HAP-1 (cell line): ENCODE measurements around the gene PREB.
A peak's percentile ranks its signal among the peaks of the same experiment; 100 is the strongest.
"Not testable (repeated sequence)": the region's sequence is repeated elsewhere in the genome, so short reads cannot be mapped to it uniquely, and the experiment has no call there.

Experiments
- DNase-seq, 2 experiments: peaks; one replicate each; pipeline ENCODE4 v3.0.0-alpha.2; 2016 to 2020; ENCODE audit warnings: low spot score in 2 of 2
- H3K27me3 ChIP-seq: fragments of 250-450 bp; sonication (Bioruptor Pico); 2 replicates; pipeline ENCODE4 v1.5.1; 2020; ENCODE audit warnings: low read depth, mild to moderate bottlenecking, moderate library complexity
- H3K36me3 ChIP-seq: fragments of 250-450 bp; sonication (Bioruptor Pico); replicated peaks from 2 replicates; pipeline ENCODE4 v1.5.1; 2020; ENCODE audit warnings: mild to moderate bottlenecking
- H3K4me1 ChIP-seq: fragments of 250-450 bp; sonication (Bioruptor Pico); 2 replicates; pipeline ENCODE4 v1.5.1; 2020; ENCODE audit warnings: mild to moderate bottlenecking
- H3K4me3 ChIP-seq: fragments of 250-450 bp; sonication (Bioruptor Pico); 2 replicates; pipeline ENCODE4 v1.5.1; 2020; ENCODE audit warnings: mild to moderate bottlenecking, moderate library complexity
- H3K9me3 ChIP-seq: fragments of 250-450 bp; sonication (Bioruptor Pico); 2 replicates; pipeline ENCODE4 v1.5.1; 2020; ENCODE audit warnings: mild to moderate bottlenecking, moderate library complexity
- in situ Hi-C: fragments of 300-500 bp; cut with MboI; formaldehyde crosslinking; loops from 3 replicates; pipeline ENCODE4 v1.14.3; 2020; ENCODE audit warnings: low sequenced_read_pairs, inconsistent platforms, mixed read lengths

Gene PREB

GRCh38 chr2:27133905-27134780 lies at the start of gene PREB:
Gene PREB, minus strand, starts transcription at chr2:27134636. Its CDS starts 215 bp downstream, at chr2:27134421.
- in situ Hi-C loops = no loop called here
- peaks cover 35% of the 10 kb centered on the region for H3K36me3 ChIP-seq
- DNase-seq = peak; percentile 93 to 99
- no peaks in the 10 kb centered on the region for H3K27me3 ChIP-seq
- peak within 1 kb of the TSS; percentile 85 for H3K4me3 ChIP-seq
- no peaks in the 10 kb centered on the region for H3K9me3 ChIP-seq
- H3K4me1 ChIP-seq = peaks cover 9% of the 10 kb centered on the region

GRCh38 chr2:27184115-27184514 lies 49.7 kb upstream of the PREB start:
- Histone ChIP-seq H3K9me3 (no peaks in the 10 kb centered on the region), H3K4me1 (no peaks in the 10 kb centered on the region), H3K4me3 (no peak overlapping the region), H3K36me3 (no peaks in the 10 kb centered on the region), H3K27me3 (no peaks in the 10 kb centered on the region)
- in situ Hi-C loops = loop anchor here (25.0 kb wide), 1 partner anchor 222 kb away; the partner anchor contains the start of gene MAPRE3
- no peak for DNase-seq

GRCh38 chr2:27182346-27182745 lies 47.9 kb upstream of the PREB start:
- in situ Hi-C loops = loop anchor here (25.0 kb wide), 1 partner anchor 220 kb away; the partner anchor contains the start of gene MAPRE3
- no peaks in the 10 kb centered on the region for H3K36me3 ChIP-seq
- no peak overlapping the region for H3K4me3 ChIP-seq
- no peaks in the 10 kb centered on the region for H3K27me3 ChIP-seq
- DNase-seq = no peak
- H3K9me3 ChIP-seq = no peaks in the 10 kb centered on the region
- H3K4me1 ChIP-seq = no peaks in the 10 kb centered on the region

GRCh38 chr2:27179344-27180000 lies 45.0 kb upstream of the PREB start:
- in situ Hi-C loops = loop anchor here (25.0 kb wide), 1 partner anchor 217 kb away; the partner anchor contains the start of gene MAPRE3
- no peaks in the 10 kb centered on the region for H3K36me3 ChIP-seq
- no peak for DNase-seq
- H3K4me1 ChIP-seq = no peaks in the 10 kb centered on the region
- H3K27me3 ChIP-seq = peaks cover 8% of the 10 kb centered on the region; the same call in 1 of the 2 replicates
- H3K9me3 ChIP-seq = no peaks in the 10 kb centered on the region
- H3K4me3 ChIP-seq = no peak overlapping the region

GRCh38 chr2:27178469-27178868 lies 44.0 kb upstream of the PREB start:
- Histone ChIP-seq H3K9me3 (no peaks in the 10 kb centered on the region), H3K27me3 (peaks cover 16% of the 10 kb centered on the region), H3K4me1 (no peaks in the 10 kb centered on the region)

GRCh38 chr2:27177441-27178351 lies 43.3 kb upstream of the PREB start:
- Histone ChIP-seq H3K9me3 (no peaks in the 10 kb centered on the region), H3K4me3 (no peak overlapping the region), H3K4me1 (no peaks in the 10 kb centered on the region), H3K36me3 (no peaks in the 10 kb centered on the region), H3K27me3 (peaks cover 16% of the 10 kb centered on the region)
- DNase-seq = no peak
- in situ Hi-C loops = loop anchor here (25.0 kb wide), 1 partner anchor 215 kb away; the partner anchor contains the start of gene MAPRE3

More at GRCh38 chr2:27178469-27178868, 44.0 kb upstream of the PREB start:
- in situ Hi-C loops = loop anchor here (25.0 kb wide), 1 partner anchor 216 kb away; the partner anchor contains the start of gene MAPRE3
- Histone ChIP-seq H3K4me3 (no peak overlapping the region), H3K36me3 (no peaks in the 10 kb centered on the region)
- no peak for DNase-seq

GRCh38 chr2:27175781-27176180 lies 41.3 kb upstream of the PREB start:
- not testable (repeated sequence) for H3K4me3 ChIP-seq, H3K36me3 ChIP-seq, DNase-seq, H3K4me1 ChIP-seq, H3K9me3 ChIP-seq
- peaks cover 16% of the 10 kb centered on the region for H3K27me3 ChIP-seq
- in situ Hi-C loops = loop anchor here (25.0 kb wide), 1 partner anchor 213 kb away; the partner anchor contains the start of gene MAPRE3

- no peaks in the 10 kb centered on the region for H3K4me1 ChIP-seq
- H3K9me3 ChIP-seq = no peaks in the 10 kb centered on the region
- in situ Hi-C loops = loop anchor here (25.0 kb wide), 1 partner anchor 213 kb away; the partner anchor contains the start of gene MAPRE3
- H3K36me3 ChIP-seq = no peaks in the 10 kb centered on the region
- no peak for DNase-seq
- peaks cover 16% of the 10 kb centered on the region for H3K27me3 ChIP-seq
- H3K4me3 ChIP-seq = no peak overlapping the region
These were observed 40.9 kb upstream of the PREB start for GRCh38 chr2:27175330-27175729.

GRCh38 chr2:27174638-27175037 lies 40.2 kb upstream of the PREB start:
- Histone ChIP-seq H3K27me3 (peaks cover 16% of the 10 kb centered on the region), H3K36me3 (no peaks in the 10 kb centered on the region), H3K9me3 (no peaks in the 10 kb centered on the region), H3K4me1 (peaks cover 4% of the 10 kb centered on the region; the same call in 1 of the 2 replicates), H3K4me3 (no peak overlapping the region)
- in situ Hi-C loops = loop anchor here (25.0 kb wide), 1 partner anchor 212 kb away; the partner anchor contains the start of gene MAPRE3
- DNase-seq = no peak

- Histone ChIP-seq H3K27me3 (peaks cover 14% of the 10 kb centered on the region), H3K4me3 (no peak overlapping the region), H3K36me3 (no peaks in the 10 kb centered on the region), H3K9me3 (no peaks in the 10 kb centered on the region), H3K4me1 (peaks cover 4% of the 10 kb centered on the region; the same call in 1 of the 2 replicates)
- DNase-seq = no peak
- in situ Hi-C loops = no loop called here
These were observed 37.0 kb upstream of the PREB start for GRCh38 chr2:27171351-27171848.

- in situ Hi-C loops = no loop called here
- Histone ChIP-seq H3K9me3 (no peaks in the 10 kb centered on the region), H3K36me3 (no peaks in the 10 kb centered on the region), H3K4me3 (no peak overlapping the region), H3K27me3 (peaks cover 13% of the 10 kb centered on the region), H3K4me1 (peaks cover 4% of the 10 kb centered on the region; the same call in 1 of the 2 replicates)
- DNase-seq = no peak
These were observed 36.3 kb upstream of the PREB start for GRCh38 chr2:27170581-27171337.
